ENCODE measurements around the gene XXYLT1.
"Not testable (repeated sequence)": the region's sequence is repeated elsewhere in the genome, so short reads cannot be mapped to it uniquely, and the experiment has no call there.

The XXYLT1 gene

DNA sequence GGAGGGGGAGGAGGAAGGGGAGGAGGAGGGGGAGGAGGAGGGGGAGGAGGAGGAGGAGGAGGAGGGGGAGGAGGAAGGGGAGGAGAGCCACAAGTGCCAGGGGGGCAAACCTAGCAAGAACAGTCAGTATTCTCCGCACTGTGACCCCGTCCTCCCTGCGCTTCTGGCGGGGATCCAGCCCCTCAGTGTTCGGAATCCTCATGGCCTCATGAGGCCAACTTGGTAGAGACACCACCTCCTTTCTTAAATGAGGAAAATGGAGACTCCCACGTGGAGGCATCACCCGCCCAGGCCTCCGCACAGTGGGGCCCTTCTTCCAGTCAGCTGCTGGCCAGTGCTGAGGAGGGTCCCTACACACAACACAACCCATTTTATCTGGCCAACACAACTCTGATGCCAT lies 163.4 kb downstream of the XXYLT1 start:
- no peak for DNase-seq

DNA sequence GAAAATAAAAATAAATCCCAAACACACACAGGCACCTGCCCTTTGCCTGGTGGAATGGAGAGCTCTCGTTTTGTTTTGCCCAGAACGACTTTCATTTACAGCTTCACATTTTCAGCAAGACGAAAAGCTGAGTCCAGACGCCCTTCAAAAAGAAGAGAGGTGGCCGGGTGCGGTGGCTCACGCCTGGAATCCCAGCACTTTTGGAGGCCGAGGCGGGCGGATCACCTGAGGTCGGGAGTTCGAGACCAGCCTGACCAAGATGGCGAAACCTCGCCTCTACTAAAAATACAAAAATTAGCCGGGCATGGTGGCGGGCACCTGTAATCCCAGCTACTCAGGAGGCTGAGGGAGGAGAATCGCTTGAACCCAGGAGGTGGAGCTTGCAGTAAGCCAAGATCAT lies 163.9 kb downstream of the XXYLT1 start:
- not testable (repeated sequence) for DNase-seq

DNA sequence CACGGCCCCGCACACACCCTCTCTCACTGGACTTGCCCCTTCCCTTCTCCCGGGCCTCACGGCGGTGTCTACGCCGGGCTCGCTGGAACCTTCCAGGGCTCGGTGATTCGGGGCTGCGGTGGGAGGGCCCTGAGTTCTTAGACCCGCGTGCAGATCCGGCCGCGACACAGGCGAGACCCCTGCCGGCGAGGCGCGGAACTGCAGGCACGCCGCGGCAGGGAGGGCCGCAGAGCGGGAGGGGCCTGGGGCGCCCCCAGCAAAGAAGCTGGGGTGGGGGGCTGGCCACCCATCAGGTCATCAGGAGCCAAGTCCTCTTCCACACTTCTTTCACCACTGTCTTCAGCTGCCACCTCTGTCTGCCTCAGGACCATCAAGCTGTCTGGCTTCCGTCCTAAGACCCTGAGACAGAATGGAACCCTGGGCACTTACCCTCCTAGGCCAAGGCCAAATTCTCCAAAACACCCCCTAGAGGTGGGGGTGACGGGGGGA lies 164.5 kb downstream of the XXYLT1 start:
- DNase-seq, result peak; percentile 84

DNA sequence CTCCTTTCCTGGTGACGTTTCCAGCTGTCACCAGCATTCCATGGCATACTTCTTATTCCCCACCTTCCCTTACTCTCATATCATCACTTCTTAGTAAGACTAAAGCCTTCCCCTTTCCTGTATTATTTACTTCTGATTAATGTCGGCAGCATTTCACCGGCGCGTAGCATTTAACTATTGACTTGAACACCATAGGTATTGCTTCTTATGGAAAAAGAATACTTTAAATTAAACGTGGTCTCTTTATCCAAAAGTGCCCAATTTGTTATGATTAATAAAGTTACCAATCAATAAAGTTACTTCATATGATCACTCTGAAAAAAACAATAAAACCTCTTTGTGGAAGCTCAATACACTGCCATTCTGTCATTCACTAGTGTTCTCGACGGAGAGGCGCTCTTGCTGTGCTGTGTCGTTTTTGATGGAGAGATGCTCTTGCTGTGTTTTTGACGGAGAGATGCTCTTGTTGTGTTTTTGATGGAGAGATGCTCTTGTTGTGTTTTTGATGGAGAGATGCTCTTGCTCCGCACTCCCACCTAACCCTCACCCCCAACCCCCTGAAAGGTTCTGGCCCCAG lies 165.0 kb downstream of the XXYLT1 start:
- no peak for DNase-seq

DNA sequence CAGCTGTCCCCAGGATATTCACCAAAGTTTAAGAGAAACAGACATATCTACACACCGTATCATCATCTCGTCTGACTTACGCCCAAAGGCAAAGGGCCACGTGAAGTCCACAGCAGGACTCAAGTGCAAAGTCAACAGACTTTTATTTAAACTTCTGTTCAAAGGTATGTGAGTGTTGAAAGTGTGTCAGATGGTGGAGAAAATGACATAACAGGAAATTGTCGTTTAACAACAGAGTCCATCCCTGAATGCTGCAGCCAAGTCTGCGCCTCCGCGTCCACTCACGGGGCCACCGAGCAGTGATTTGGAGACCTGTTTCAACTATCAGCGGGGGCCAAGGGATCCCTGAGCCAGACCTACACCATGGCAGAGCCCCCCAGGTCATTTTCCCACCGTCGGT lies 165.6 kb downstream of the XXYLT1 start:
- no peak for DNase-seq

DNA sequence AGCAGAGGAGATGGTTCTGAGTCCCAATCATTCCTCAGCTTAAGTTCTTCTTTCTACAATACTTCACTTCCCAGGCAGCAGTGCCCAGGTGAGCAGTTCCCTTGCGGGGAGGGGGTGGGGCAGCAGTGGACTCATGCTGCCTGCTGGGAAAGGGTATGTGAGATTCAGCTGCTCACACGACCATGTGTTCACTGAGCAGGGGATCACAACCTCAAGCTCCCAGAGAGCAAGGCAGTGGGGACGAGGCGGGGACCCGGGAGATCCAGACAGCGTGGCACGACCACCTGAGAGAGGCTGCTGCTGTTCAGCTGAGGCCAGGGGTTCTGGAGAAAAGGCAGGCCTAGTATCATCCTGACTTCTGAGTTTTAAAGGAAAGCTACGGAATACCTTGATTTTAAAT lies 166.6 kb downstream of the XXYLT1 start:
- DNase-seq, result no peak

DNA sequence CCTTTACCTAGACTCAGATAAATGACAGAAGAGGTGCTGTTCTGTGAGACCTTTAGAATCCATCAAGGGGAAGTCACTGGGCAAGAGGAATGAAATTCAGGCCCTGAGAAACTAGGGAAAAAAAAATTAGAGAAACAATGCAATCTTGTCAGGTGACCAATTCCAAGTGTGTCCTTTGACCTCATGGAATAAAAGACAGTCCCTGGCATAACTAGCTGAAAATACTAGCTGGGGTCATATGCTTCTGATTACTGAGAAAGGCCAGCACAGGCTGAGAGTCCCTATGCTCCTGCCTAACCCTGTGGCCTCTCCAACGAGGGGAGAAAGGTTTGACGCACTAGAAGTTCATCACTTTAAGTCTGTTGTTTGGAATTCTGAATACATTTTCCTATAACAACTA lies 167.3 kb downstream of the XXYLT1 start:
- no peak for DNase-seq

DNA sequence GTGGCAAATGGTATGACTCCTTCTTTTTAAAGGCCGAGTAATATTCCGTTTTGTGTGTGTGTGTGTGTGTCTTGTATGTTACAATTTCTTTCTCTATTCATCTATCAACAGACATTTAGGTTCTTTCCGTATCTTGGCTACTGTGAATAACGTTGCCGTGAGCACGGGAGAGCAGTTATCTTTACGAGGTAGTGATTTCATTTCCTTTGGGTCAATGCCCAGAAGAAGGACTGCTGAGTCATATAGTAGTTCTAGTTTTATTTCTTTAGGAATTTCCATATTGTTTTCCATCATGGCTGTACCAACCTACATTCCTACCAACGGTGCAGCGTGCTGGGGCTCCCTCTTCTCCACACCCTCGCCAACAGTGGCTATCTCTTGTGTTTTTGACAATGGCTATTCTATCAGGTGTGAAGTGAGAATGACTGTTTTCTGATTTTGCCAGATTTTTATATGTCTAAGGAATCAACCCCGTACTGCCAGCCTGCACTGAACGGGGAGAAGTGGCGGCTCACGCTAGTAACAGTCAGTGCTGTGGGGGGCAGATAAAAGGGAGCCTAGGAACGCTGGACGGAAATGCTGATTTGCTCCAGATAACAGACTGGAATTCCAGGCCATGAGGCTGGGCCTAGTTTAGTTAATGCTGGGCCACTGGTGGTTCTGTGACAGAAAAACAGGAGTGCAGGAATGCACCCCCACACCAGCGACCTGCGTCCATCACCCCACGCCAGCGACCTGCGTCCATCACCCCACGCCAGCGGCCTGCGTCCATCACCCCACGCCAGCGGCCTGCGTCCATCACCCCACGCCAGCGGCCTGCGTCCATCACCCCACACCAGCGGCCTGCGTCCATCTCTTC lies 168.1 kb downstream of the XXYLT1 start:
- no peak for DNase-seq

DNA sequence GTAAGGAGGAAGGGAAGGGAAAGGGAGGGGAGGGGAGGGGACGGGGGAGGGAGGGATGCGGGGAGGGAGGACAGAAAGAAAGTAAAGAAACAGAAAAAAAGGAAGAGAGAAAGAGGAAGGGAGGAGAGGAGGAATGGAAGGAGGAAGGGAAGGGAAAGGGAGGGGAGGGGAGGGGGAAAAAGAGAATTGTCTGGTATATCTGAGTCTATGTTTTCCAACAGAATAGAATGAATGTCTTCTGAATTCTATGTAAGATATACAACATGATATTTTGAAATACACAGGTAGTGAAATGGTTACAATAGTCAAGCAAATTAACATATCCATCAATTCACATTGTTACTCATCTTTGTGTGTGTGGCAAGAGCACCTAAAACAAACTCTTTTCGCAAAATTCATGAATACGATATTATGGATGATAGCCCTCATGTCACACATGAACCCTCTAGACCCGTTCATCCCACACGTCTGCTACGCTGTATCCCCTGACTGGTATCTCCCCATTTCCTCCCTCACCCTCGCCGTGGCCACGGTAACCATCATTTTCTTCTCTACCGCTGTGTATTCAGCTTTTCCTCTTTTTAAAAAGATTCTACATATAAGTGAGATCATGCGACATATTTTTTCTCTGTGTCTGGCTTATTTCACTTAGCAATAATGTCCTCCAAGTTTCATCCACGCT lies 168.9 kb downstream of the XXYLT1 start:
- no peak for DNase-seq

DNA sequence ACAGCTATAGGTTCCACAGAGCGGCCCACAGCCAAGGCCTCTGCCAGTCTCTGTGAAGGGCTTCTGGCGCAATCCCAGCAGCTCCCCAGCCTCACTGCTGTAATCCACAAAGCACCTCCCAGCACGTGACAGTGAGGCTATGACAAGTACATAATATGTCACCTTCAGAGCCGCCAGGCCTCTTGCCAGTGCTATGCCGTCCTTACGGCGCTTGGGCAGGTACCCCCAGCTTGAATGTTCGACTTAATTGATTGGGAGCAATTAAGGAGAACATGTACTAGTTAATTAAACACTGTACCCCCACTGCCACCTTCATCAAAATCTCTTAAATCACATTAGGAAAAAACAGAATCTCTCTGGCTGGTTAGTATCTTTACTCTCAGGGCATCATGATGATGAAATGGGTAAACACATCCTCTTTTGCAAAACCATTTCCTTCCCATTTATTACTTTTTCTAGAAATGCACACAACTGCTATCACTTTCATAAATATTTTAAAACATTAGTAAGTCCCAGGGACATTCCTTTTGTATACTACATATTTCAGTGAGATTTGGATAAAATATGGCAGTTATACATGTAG lies 169.9 kb downstream of the XXYLT1 start:
- no peak for DNase-seq

DNA sequence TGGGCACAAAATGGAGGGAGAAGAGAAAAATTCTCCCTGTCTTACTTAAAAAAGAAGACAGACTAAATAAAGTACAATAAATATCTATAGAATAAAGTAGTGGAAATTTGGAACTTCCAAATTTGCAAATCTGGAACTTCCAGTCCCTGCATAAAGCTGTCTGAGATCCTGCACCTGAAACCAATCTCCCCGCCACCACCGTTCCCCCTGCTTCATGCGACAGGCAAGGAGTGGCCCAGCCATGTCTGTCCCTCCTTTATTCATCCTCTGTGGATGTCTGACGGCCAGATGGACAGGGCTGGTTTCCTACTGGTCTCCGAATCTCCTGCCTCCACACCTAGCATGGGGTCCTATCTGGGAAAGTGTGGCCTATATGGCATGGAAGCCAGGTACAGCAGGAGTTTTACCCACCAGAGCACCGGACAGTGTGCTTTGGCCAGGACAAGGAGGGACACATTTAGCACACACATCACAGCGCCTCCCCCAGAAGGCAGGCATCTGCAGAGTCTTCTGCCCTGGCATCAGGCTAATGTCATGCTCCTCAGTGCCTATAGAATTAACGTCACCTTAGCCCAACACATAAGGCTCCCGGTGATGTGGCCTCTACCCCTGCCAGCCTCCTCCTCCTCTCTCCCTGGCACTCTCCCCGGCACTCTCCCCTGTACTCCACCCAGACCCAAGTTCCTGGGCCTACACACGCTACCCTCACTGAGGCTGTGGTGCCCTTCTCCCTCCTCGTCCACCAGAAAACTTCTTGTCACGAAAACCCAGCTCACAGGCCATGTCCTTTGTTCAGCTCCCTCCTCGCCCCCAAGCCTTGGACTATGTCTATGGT lies 170.8 kb downstream of the XXYLT1 start:
- no peak for DNase-seq

DNA sequence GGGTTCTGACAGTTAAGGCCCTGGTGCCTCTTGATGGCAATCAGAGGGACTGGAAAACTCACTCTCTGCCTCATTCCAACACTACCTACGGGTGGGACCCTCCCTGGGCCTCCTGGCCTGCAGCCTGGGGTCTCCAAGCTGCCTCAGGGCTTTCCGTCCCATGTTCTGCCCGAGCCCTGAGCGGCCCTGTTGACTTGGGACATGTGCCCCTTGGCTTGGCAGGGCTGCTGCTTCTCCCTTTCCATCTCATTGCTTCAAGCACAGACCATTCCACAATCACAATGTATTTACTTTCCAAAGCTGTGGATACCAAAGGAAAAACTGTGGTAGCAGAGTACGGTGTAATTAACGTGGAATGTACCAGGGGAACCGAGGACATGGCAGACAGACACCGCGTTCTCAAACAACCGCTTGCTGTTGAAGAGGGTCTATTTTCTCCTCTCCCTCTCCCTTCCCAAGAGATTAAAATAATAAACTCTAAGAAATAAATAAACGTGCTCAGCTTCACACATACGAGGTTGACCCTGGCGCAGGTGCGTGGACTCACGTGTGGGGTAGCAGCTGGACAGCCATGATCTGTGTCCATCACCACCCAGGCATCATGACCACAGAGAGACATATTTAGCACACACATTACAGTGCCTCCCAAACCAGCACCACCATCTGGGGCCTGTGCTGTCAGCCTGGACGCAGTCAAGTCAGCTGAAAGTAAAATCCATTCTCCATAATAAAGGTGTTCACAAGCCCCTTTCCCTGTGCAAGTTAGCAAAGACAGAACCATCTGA lies 172.0 kb downstream of the XXYLT1 start:
- DNase-seq, result no peak

DNA sequence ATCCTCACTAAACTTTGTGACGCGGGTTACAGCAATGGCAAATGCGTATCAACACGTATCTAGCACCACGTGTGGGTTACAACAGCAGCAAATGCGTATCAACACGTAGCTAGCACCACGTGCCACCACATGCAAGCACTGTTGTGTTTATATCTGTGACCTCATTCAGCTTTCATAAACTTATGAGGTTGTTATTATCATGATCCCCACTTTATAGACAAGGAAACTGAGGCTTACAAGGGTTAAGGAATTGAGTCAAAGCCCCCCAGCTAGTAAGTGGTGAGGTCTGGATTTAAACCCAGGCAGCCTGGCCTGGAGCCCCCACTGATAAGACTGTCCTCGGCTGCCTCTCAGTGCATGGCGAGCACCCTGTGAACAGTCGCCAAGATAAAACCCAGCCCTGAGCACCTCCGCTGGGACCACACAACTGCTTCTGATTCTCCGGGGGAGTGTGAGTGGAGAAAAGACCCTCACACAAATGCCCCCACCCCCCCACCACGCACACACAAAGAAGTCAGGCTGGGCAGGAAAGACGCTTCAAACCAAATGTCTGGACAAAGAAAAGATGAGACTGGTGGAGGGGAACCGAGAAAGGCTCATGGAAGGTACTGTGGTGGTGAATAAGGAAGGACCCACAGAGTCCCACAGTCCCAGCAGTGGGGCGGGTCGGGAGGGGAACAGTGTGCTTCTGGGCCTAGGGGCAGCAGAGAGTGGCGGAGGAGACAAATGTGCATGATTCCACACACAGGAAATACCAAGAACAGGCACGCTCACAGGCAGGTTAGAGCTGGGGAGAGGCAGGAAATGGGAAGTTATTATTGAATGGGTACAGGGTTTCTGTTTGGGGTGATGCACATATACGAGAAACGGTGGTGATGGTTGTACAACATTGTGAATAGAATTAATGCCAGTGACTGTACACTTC lies 173.4 kb downstream of the XXYLT1 start:
- no peak for DNase-seq

DNA sequence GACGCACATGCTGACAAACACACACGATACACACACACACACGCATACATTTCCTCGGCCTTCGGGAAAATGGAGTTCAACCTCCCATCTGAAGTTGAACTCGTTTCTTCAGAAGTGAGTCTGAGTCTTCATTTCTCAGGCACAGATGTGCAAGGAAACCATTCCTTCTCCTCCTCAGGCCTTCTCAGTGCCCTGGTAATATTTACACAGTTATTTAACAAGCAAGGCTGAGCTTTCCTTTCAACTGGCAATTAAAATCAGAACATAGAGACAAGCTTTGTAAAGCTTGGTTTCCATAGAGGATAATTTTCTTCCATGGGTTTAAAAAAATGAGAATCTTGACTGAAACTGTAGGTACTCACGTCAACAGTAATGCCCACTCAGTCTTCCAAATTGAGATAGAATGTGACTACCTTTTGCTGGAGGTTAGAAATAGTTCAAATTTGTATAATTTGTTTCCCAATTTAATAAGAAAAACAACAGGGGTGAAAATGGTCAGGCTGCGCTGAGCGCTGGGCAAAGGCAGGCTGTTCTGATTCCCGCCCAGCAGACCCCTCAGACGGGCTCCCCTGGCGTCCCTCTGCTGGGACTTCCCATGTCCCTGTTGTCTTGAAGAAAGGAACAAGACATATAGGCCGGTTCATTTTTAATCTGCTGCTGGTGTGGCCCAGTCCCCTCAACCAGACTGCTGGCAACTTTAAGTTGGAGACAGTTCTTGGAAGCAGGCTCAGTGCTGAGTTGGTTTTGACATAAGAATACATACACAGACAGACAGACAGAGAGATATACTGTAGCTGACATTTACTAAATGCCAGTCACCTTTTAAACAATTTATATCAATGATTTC lies 174.3 kb downstream of the XXYLT1 start:
- DNase-seq, result no peak

DNA sequence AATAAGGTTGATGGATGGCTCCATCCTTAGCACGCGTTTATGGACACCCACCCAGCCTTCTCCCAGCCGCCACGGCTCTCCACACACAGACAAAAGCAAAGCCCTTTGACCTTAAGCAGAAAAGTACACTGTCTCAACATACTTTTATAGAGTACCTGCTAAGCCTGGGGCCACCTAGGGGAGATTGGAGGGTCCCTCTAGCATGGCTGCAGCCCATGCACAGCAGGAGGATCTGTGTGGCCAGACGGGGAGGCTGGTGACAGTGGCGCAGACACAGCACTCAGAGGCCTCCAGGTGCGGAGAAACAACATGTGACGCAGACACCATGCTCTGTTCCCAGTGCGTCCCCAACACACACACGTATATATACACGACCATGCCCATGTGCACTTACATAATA lies 174.9 kb downstream of the XXYLT1 start:
- DNase-seq, result no peak

DNA sequence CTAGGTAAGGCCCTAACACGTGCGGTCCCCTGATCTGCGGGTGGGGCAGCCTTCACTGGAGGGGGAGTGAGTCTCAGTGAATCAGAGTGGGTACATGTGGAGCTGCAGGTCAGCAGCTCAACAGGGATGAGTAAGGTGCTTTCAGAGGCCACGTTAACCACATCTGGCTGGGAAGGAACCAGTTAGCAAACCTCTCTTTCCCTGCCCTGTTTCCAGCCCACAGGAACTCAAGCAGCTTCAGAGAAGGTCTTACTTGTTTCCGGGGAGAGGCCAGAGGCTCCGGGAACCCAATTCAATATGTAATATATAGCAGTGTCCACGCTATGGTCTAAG lies 175.3 kb downstream of the XXYLT1 start:
- DNase-seq, result no peak

DNA sequence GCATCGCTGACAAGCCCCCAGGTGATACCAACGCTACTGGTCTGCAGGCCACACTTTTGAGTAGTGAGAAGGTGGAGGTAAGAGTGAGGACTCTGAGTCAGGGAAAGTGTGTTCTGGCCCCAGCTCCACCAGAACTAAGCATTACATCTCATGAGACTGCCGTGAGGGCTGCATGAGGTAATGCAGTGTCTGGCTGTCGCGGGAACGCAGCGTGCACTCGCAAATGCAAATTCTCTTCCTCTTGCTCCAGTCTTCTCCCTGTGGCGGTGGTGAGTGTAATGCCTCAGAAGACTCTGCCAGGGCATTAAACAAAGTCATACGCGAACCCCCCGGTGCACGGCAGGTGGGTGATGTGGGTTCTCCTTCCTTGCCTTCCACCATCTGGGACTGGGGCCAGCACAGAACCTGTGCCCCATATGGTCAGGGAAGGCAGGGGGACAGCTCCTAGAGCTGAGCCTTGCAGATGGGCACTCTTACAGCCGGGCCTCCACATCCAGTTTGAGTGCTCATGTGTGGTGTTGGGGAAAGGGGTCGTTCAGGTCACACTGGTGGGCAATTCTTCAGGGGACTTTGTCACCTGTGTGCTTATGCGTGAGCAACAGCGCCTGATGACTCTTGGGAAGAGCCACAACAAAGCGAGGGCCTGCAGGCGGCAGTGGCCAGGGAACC lies 175.8 kb downstream of the XXYLT1 start:
- peak; percentile 82 for DNase-seq

DNA sequence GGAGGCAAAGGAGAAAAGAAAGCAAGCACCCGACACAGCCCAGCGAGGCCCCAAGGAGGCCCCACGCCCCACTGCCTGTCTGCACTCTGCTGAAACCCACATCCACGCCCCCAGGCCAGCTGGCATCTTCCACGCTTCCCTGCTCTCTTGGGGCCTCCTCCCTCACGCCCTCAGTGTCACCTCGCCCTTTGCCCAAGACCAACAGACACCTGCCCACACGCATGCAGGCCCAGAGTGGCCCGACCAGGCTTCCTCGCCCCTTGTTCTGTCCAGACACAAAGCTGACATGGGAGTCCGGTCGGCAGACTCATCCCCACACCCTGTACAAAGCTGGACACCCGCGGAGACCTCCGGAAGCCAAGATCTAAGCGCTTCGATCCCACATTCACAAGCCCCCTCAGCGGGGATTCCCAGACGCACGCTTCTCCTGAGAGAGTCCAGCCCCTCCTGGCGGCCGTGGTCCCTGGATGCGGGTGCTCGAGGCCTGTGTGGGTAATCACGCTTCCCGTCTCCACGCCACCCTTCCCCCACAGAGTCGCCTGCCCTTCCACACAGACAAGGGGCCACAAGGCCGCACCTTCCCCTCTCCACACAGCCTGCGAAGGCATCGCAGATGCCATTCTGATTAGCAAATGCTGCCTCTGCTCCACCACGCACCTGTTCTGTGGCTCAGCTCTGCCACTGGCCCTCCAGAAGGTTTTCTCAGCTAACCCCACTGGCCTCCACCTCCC lies 176.6 kb downstream of the XXYLT1 start:
- DNase-seq, result no peak

DNA sequence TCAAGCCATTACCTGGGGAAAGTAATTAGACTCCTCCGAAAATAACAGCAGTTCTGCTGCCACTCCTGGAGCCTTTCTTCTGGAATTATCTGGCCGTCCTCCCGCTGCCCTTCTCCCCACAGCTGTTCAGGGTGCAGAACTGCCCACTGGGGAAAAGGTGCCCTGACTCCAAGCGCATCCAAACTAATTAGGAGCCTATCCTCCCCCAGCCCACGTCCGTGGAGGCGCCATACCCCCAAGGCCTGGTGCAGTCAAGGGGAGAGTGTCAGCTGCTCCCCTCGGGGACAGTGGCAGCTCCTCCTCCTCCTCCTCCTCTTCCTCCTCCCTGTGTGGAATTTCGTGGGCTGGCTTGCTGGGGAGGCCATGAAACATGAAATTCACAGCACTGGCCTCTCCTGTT lies 177.2 kb downstream of the XXYLT1 start:
- DNase-seq, result no peak

Measured in islet precursor cell (in vitro differentiated cells).